GM03348 (cell line): ENCODE data around the gene PC.
A peak's percentile ranks its signal among the peaks of the same experiment; 100 is the strongest.

Experiments
- DNase-seq: peaks from one replicate; pipeline ENCODE4 v3.0.0; 2012; ENCODE audit warnings: low spot score

PC gene

GRCh38 chr11:66951927-66952337, 6.3 kb downstream of the PC start:
- no peak for DNase-seq

- no peak for DNase-seq
Observed at GRCh38 chr11:66951135-66951534, 7.0 kb downstream of the PC start.

GRCh38 chr11:66950112-66950535, 8.1 kb downstream of the PC start:
- peak; percentile 37 for DNase-seq

GRCh38 chr11:66938582-66939135, 19.5 kb downstream of the PC start:
- DNase-seq, result no peak

- DNase-seq, result no peak
Observed at GRCh38 chr11:66937193-66937733, 20.9 kb downstream of the PC start.

GRCh38 chr11:66936311-66936711, 21.9 kb downstream of the PC start:
- peak; percentile 59 for DNase-seq

GRCh38 chr11:66934950-66935779, 23.0 kb downstream of the PC start:
- DNase-seq, result peak; percentile 70

- peak; percentile 64 for DNase-seq
Observed at GRCh38 chr11:66933531-66933930, 24.7 kb downstream of the PC start.

- DNase-seq, result no peak
Observed at GRCh38 chr11:66932543-66932942, 25.6 kb downstream of the PC start.

GRCh38 chr11:66929753-66930152, 28.4 kb downstream of the PC start:
- DNase-seq, result no peak

GRCh38 chr11:66924272-66924671, 33.9 kb downstream of the PC start:
- DNase-seq, result no peak

GRCh38 chr11:66922551-66922950, 35.6 kb downstream of the PC start:
- no peak for DNase-seq

- no peak for DNase-seq
Observed at GRCh38 chr11:66920978-66921784, 37.0 kb downstream of the PC start.

GRCh38 chr11:66919923-66920322, 38.3 kb downstream of the PC start:
- DNase-seq, result no peak

GRCh38 chr11:66918741-66919140, 39.4 kb downstream of the PC start:
- no peak for DNase-seq

- DNase-seq, result no peak
Observed at GRCh38 chr11:66915866-66916265, 42.3 kb downstream of the PC start.

GRCh38 chr11:66915046-66915832, 42.9 kb downstream of the PC start:
- no peak for DNase-seq

GRCh38 chr11:66914505-66914904, 43.7 kb downstream of the PC start:
- DNase-seq, result no peak

- DNase-seq, result no peak
Observed at GRCh38 chr11:66912911-66913310, 45.3 kb downstream of the PC start.

- DNase-seq, result no peak
Observed at GRCh38 chr11:66912361-66912760, 45.8 kb downstream of the PC start.

- DNase-seq, result no peak
Observed at GRCh38 chr11:66910669-66911068, 47.5 kb downstream of the PC start.

GRCh38 chr11:66910016-66910415, 48.2 kb downstream of the PC start:
- DNase-seq, result no peak
